A549 (cell line): Measurements from ENCODE around the gene SMIM36. TPM values are rescaled to one million over a fixed set of nuclear protein-coding genes. Genes with fewer than 3 reads are reported as not detected.

Experiments
- ATAC-seq, 2 experiments: fragments of 200-7000 bp in 1 of 2; fragments of >200 bp in 1 of 2; cut with Nextera tagmentation in 1 of 2; cut with Tn5 transposase in 1 of 2; 3 replicates each; pipeline versions ENCODE4 v1.8.0 to v1.9.1; 2018 to 2020; ENCODE audit warnings: mild to moderate bottlenecking in 1 of 2, moderate library complexity in 1 of 2
- CTCF ChIA-PET: fragments of 300-600 bp; sonication (Branson Sonifier 250); formaldehyde crosslinking; extraction: SDS; loops from one replicate; lab custom pipeline; 2021; ENCODE audit warnings: antibody characterized with exemption, inconsistent platforms; lab: Yijun Ruan, JAX
- POLR2A ChIA-PET: fragments of 350-600 bp; formaldehyde crosslinking; extraction: SDS; loops from one replicate; lab custom pipeline; 2021; ENCODE audit warnings: antibody characterized with exemption, inconsistent platforms; lab: Yijun Ruan, JAX
- DNase-seq, 2 experiments: peaks; one replicate each; pipeline versions ENCODE4 v3.0.0 to v3.0.0-alpha.2; 2011 to 2016; ENCODE audit warnings: low read depth in 1 of 2, low spot score in 1 of 2
- FAIRE-seq: peaks from 2 replicates; lab custom pipeline; 2011; peaks lifted over from hg19 to GRCh38; lab: Jason Lieb, UNC
- H3K27ac ChIP-seq, 2 experiments: fragments of >200 bp; sonication (Bioruptor Twin); formaldehyde crosslinking; 3 replicates each; pipeline ENCODE4 v1.5.1; 2016 to 2017
- H3K4me1 ChIP-seq: fragments of >200 bp; sonication (Bioruptor Twin); formaldehyde crosslinking; 3 replicates; pipeline ENCODE4 v1.6.1; 2016
- H3K4me2 ChIP-seq: fragments of >200 bp; sonication (Bioruptor Twin); formaldehyde crosslinking; 3 replicates; pipeline ENCODE4 v1.6.1; 2016
- H3K4me3 ChIP-seq: fragments of >200 bp; sonication (Bioruptor Twin); formaldehyde crosslinking; 3 replicates; pipeline ENCODE4 v1.5.1; 2016
- H3K9me3 ChIP-seq: fragments of >200 bp; sonication (Bioruptor Twin); formaldehyde crosslinking; 3 replicates; pipeline ENCODE4 v1.6.1; 2016
- BHLHE40 ChIP-seq: IDR thresholded peaks from 2 replicates; pipeline ENCODE4 v1.6.1; 2012; ENCODE audit warnings: low read depth, low read length, inconsistent platforms
- CBX2 ChIP-seq: fragments of 200-600 bp; sonication (generic); IDR thresholded peaks from 2 replicates; pipeline ENCODE4 v1.6.1; 2016; ENCODE audit warnings: low read depth, mild to moderate bottlenecking, borderline replicate concordance
- CEBPB ChIP-seq, 2 experiments: fragments of >200 bp in 1 of 2; sonication (Bioruptor Twin) in 1 of 2; formaldehyde crosslinking in 1 of 2; IDR thresholded peaks; 2 replicates each; pipeline ENCODE4 v1.6.1; 2012 to 2016
- CHD2 ChIP-seq: fragments of 150-350 bp; IDR thresholded peaks from 2 replicates; pipeline ENCODE4 v1.6.1; 2014; ENCODE audit warnings: low read length; ENCODE audit not compliant: partially characterized antibody
- FOSL2 ChIP-seq, 2 experiments: fragments of 450-650 bp in 1 of 2; fragments of >200 bp in 1 of 2; sonication (Bioruptor Twin) in 1 of 2; formaldehyde crosslinking; IDR thresholded peaks; 2 replicates each; pipeline versions ENCODE4 v1.5.0 to v1.6.1; 2016 to 2020; ENCODE audit warnings: mild to moderate bottlenecking in 1 of 2, moderate library complexity in 1 of 2
- GATA3 ChIP-seq: IDR thresholded peaks from 2 replicates; pipeline ENCODE4 v1.6.1; 2012; ENCODE audit warnings: borderline replicate concordance
- HDAC2 ChIP-seq: fragments of 200-600 bp; sonication (generic); IDR thresholded peaks from 2 replicates; pipeline ENCODE4 v1.6.1; 2016
- HEYL ChIP-seq: fragments of 250-450 bp; sonication (Bioruptor Pico); IDR thresholded peaks from 2 replicates; pipeline ENCODE4 v1.8.0; 2021; ENCODE audit warnings: mild to moderate bottlenecking, moderate library complexity
- HOXB13 ChIP-seq: fragments of 250-450 bp; sonication (Bioruptor Pico); IDR thresholded peaks from 2 replicates; pipeline ENCODE4 v1.5.0; 2020; ENCODE audit warnings: low read depth, mild to moderate bottlenecking, moderate library complexity
- HOXB5 ChIP-seq: fragments of 250-450 bp; sonication (Bioruptor Pico); IDR thresholded peaks from 2 replicates; pipeline ENCODE4 v1.5.0; 2020; ENCODE audit warnings: mild to moderate bottlenecking, moderate library complexity
- JUNB ChIP-seq: fragments of >200 bp; sonication (Bioruptor Twin); formaldehyde crosslinking; IDR thresholded peaks from 2 replicates; pipeline ENCODE4 v1.6.1; 2016
- KDM5A ChIP-seq: fragments of 200-600 bp; sonication (generic); IDR thresholded peaks from 2 replicates; pipeline ENCODE4 v1.6.1; 2016; ENCODE audit warnings: antibody characterized with exemption, mild to moderate bottlenecking
- PHF8 ChIP-seq: fragments of 200-600 bp; sonication (generic); IDR thresholded peaks from 2 replicates; pipeline ENCODE4 v1.6.1; 2016; ENCODE audit warnings: low read depth, mild to moderate bottlenecking, antibody characterized with exemption, moderate library complexity, borderline replicate concordance
- RAD21 ChIP-seq, 2 experiments: fragments of >200 bp in 1 of 2; sonication (Bioruptor Twin) in 1 of 2; formaldehyde crosslinking in 1 of 2; IDR thresholded peaks in 1 of 2; conservative IDR thresholded peaks in 1 of 2; 2 replicates in 1 of 2; 3 replicates in 1 of 2; pipeline ENCODE4 v1.6.1; 2012 to 2018; ENCODE audit warnings: inconsistent platforms in 1 of 2
- RARB ChIP-seq: fragments of 250-450 bp; sonication (Bioruptor Pico); IDR thresholded peaks from 2 replicates; pipeline ENCODE4 v1.8.0; 2021; ENCODE audit warnings: mild to moderate bottlenecking, moderate library complexity
- TFCP2L1 ChIP-seq: fragments of 250-450 bp; sonication (Bioruptor Pico); IDR thresholded peaks from 2 replicates; pipeline ENCODE4 v1.5.0; 2021; ENCODE audit warnings: mild to moderate bottlenecking
- TP53 ChIP-seq: fragments of 250-450 bp; sonication (Bioruptor Pico); IDR thresholded peaks from 2 replicates; pipeline ENCODE4 v1.5.0; 2021; ENCODE audit warnings: mild to moderate bottlenecking, moderate library complexity
- ZNF302 ChIP-seq: fragments of 250-450 bp; sonication (Bioruptor Pico); IDR thresholded peaks from 2 replicates; pipeline ENCODE4 v1.9.0; 2021; ENCODE audit warnings: inconsistent platforms, mild to moderate bottlenecking, moderate library complexity
- WGBS: methylation state at CpG from one replicate; pipeline ENCODE4 v1.1.6; 2017; ENCODE audit errors: missing lambda C conversion rate; 5-methylcytosine and 5-hydroxymethylcytosine counted together
- polyA plus RNA-seq, 4 experiments: library from polyadenylated mRNA; depleted of rRNA in 3 of 4; stranded (reverse); fragments of >200 nt; fragmentation: RNase III in 1 of 4; extraction: RNeasy Plus Mini Kit Qiagen cat#74134 plus additional on column Dnase treatment in 1 of 4; gene quantifications; 2 replicates in 3 of 4; 3 replicates in 1 of 4; pipeline ENCODE4 v1.2.3, GENCODE V29; 2011 to 2017
- TF ChIP-seq, protein P1 (sequence below): fragments of 450-650 bp; IDR thresholded peaks from 2 replicates; pipeline ENCODE4 v1.6.1; 2014; ENCODE audit warnings: antibody characterized with exemption
- TF ChIP-seq, protein P2 (sequence below): IDR thresholded peaks from 2 replicates; pipeline ENCODE4 v1.6.1; 2012; ENCODE audit warnings: low read depth, borderline replicate concordance

Gene SMIM36
- polyA plus RNA-seq, 2 of the 4 experiments (the other 2 are of a cell fraction), result not detected

- Histone ChIP-seq H3K27ac (peak overlapping the region; percentile 37 to 51; a peak in 4 of 6 replicates), H3K4me2 (no peak overlapping the region), H3K4me1 (peaks cover 28% of the 10 kb centered on the region), H3K9me3 (no peaks in the 10 kb centered on the region), H3K4me3 (no peak overlapping the region)
- DNase-seq (no peak), FAIRE-seq (no peak), ATAC-seq (no peak)
- CTCF ChIA-PET, result interaction anchor here (1.2 to 1.3 kb wide), 2 partner anchors 19 to 52 kb away, joined by 3 to 4 read pairs; no protein-coding TSS in a partner anchor
- POLR2A ChIA-PET, result no interaction called here
- TF ChIP-seq TP53 (CRISPR knock-in tag) (no peak), TFCP2L1 (no peak), PHF8 (no peak), HEYL (CRISPR knock-in tag) (no peak), ZNF302 (no peak), RAD21 (conservative IDR thresholded peaks at IDR 0.05 in 1 of 2, IDR thresholded peaks at IDR 0.05 in 1 of 2) (no peak), CBX2 (no peak), CHD2 (no peak)
- TF ChIP-seq, protein P1, sequence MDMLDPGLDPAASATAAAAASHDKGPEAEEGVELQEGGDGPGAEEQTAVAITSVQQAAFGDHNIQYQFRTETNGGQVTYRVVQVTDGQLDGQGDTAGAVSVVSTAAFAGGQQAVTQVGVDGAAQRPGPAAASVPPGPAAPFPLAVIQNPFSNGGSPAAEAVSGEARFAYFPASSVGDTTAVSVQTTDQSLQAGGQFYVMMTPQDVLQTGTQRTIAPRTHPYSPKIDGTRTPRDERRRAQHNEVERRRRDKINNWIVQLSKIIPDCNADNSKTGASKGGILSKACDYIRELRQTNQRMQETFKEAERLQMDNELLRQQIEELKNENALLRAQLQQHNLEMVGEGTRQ, result no peak
- TF ChIP-seq, protein P2, sequence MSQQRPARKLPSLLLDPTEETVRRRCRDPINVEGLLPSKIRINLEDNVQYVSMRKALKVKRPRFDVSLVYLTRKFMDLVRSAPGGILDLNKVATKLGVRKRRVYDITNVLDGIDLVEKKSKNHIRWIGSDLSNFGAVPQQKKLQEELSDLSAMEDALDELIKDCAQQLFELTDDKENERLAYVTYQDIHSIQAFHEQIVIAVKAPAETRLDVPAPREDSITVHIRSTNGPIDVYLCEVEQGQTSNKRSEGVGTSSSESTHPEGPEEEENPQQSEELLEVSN, result no peak
- WGBS, result 90% methylated on average over 1 of the region's 1 CpG
Observed at GRCh38 chr17:55462234-55462633, 49.0 kb downstream of the SMIM36 start.

DNA sequence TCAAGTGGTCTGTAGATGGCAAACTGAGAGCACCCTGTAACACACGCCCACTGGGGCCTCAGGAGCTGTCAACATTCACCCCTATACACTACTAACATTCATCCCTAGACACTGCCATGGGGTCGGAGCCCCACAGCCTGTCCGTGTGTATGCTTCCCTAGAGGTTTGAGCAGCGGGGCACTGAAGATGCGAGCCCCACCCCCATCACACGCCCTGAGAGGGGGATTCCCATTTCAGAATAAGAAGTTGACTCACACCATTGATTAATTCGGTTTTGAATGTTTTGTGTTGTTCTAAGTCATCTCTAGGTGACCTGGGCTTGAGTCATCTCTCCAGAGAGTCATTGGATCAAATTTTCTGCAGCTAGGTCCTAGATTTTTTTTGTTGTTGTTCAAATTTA lies 52.3 kb downstream of the SMIM36 start:
- peak overlapping the region; percentile 47 for H3K4me2 ChIP-seq
- FAIRE-seq, result no peak
- peak in 1 of 2 experiments; percentile 61 for DNase-seq

GRCh38 chr17:55458287-55458900 lies 52.9 kb downstream of the SMIM36 start:
- no peak for TF ChIP-seq HOXB13
- TF ChIP-seq, all 56 proteins: peak for 0
- Histone ChIP-seq H3K4me2 (peak overlapping the region; percentile 47), H3K4me1 (peaks cover 59% of the 10 kb centered on the region), H3K4me3 (no peak overlapping the region), H3K9me3 (no peaks in the 10 kb centered on the region), H3K27ac (peak overlapping the region; percentile 62 to 92; a peak in 5 of 6 replicates)
- DNase-seq, result no peak
- ATAC-seq, result no peak
- FAIRE-seq, result no peak
- WGBS, result 89% methylated on average over 22 of the region's 22 CpGs
- CTCF ChIA-PET, result interaction anchor here (0.8 to 2.1 kb wide), 4 partner anchors 21 to 101 kb away, joined by 3 to 9 read pairs (median 4); no protein-coding TSS in a partner anchor
- POLR2A ChIA-PET, result interaction anchor here (0.8 kb wide), 1 partner anchor 26 kb away, joined by 5 read pairs; no protein-coding TSS in a partner anchor

More for the DNA sequence above, 52.3 kb downstream of the SMIM36 start:
- no peak for TF ChIP-seq KDM5A
- peak; percentile 41 for TF ChIP-seq CHD2
- TF ChIP-seq RARB (CRISPR knock-in tag), result no peak
- no peak for TF ChIP-seq CEBPB (IDR thresholded peaks at IDR 0.05)
- 0 out of 2 replicates have a peak, but pooled peaks have one; percentile 60 for TF ChIP-seq HOXB5 (CRISPR knock-in tag)
- 0 out of 2 replicates have a peak, but pooled peaks have one; percentile 17 for TF ChIP-seq FOSL2 (IDR thresholded peaks at IDR 0.05)
- peak; percentile 86 for TF ChIP-seq FOSL2 (CRISPR knock-in tag; IDR thresholded peaks at IDR 0.05)
- TF ChIP-seq JUNB, result peak; percentile 37; the same call in 1 of the 2 replicates
- no peak for TF ChIP-seq HDAC2
- TF ChIP-seq GATA3, result no peak; the same call in 1 of the 2 replicates
- TF ChIP-seq BHLHE40, result no peak
- no peaks in the 10 kb centered on the region for H3K9me3 ChIP-seq
- ATAC-seq, result peak in 1 of 2 experiments; percentile 3; a peak in 2 of 6 replicates
- ChIA-PET POLR2A (no interaction called here), CTCF (interaction anchor here (1.8 to 2.1 kb wide), 2 partner anchors 22 to 54 kb away, joined by 3 to 9 read pairs; no protein-coding TSS in a partner anchor)
- 43% methylated on average over 7 of the region's 7 CpGs for WGBS
- H3K4me1 ChIP-seq, result peaks cover 53% of the 10 kb centered on the region
- no peak overlapping the region for H3K4me3 ChIP-seq
- peak overlapping the region; percentile 62 to 92; a peak in 5 of 6 replicates for H3K27ac ChIP-seq
